ENCODE data around the gene FAM72B. TPM values are rescaled to one million over a fixed set of nuclear protein-coding genes. Genes with fewer than 3 reads are reported as not detected.
"Not testable (repeated sequence)": the region's sequence is repeated elsewhere in the genome, so short reads cannot be mapped to it uniquely, and the experiment has no call there.

The FAM72B gene
- total and polyA plus RNA-seq, 2 experiments from 2014 or later = 16.0 to 22.8 TPM

- not testable (repeated sequence) for H3K9me2 ChIP-seq (ENCODE audit: insufficient read depth); H3K4me2 ChIP-seq; H3K36me3 ChIP-seq (ENCODE audit: insufficient read depth); H3K4me3 Mint-ChIP-seq; DNase-seq (ENCODE audit: low spot score); H3K27ac ChIP-seq (ENCODE audit: low read depth); H3K4me1 Mint-ChIP-seq; H3K4me1 ChIP-seq (ENCODE audit: insufficient read depth); H3K36me3 Mint-ChIP-seq (ENCODE audit: low read depth); H2AFZ ChIP-seq; H4K20me1 ChIP-seq (replicated peaks; ENCODE audit: insufficient read depth); H3K27me3 Mint-ChIP-seq (ENCODE audit: insufficient read depth, low read depth, poor library complexity); ATAC-seq; H3K4me3 ChIP-seq; H3K79me2 ChIP-seq (replicated peaks; ENCODE audit: insufficient read depth); H3K27me3 ChIP-seq (ENCODE audit: insufficient read depth); H3F3A ChIP-seq (replicated peaks; ENCODE audit: low read depth); H3K27ac Mint-ChIP-seq; H3K9me3 Mint-ChIP-seq
Observed at GRCh38 chr1:121167225-121167738, 16.9 kb downstream of the FAM72B start.

- H3K36me3 ChIP-seq (ENCODE audit: insufficient read depth); H3K9me2 ChIP-seq (ENCODE audit: insufficient read depth); H3K27me3 ChIP-seq (ENCODE audit: insufficient read depth); H3K4me3 ChIP-seq; H3K27me3 Mint-ChIP-seq (ENCODE audit: insufficient read depth, low read depth, poor library complexity); H2AFZ ChIP-seq; H3K36me3 Mint-ChIP-seq (ENCODE audit: low read depth); H3K79me2 ChIP-seq (replicated peaks; ENCODE audit: insufficient read depth); H3K4me1 ChIP-seq (ENCODE audit: insufficient read depth); DNase-seq (ENCODE audit: low spot score); H3K4me2 ChIP-seq; H3K4me3 Mint-ChIP-seq; ATAC-seq; H3K4me1 Mint-ChIP-seq; H3F3A ChIP-seq (replicated peaks; ENCODE audit: low read depth); H3K27ac ChIP-seq (ENCODE audit: low read depth); H3K9me3 Mint-ChIP-seq; H3K27ac Mint-ChIP-seq; H4K20me1 ChIP-seq (replicated peaks; ENCODE audit: insufficient read depth): not testable (repeated sequence)
Observed at GRCh38 chr1:121165296-121165695, 18.8 kb downstream of the FAM72B start.

- H3K4me3 Mint-ChIP-seq; H3K36me3 Mint-ChIP-seq (ENCODE audit: low read depth); H3K4me1 Mint-ChIP-seq; H3K79me2 ChIP-seq (replicated peaks; ENCODE audit: insufficient read depth); ATAC-seq; H3K27ac ChIP-seq (ENCODE audit: low read depth); H4K20me1 ChIP-seq (replicated peaks; ENCODE audit: insufficient read depth); H3K9me3 Mint-ChIP-seq; H3K27me3 ChIP-seq (ENCODE audit: insufficient read depth); H3K4me1 ChIP-seq (ENCODE audit: insufficient read depth); DNase-seq (ENCODE audit: low spot score); H3K36me3 ChIP-seq (ENCODE audit: insufficient read depth); H3K4me3 ChIP-seq; H2AFZ ChIP-seq; H3F3A ChIP-seq (replicated peaks; ENCODE audit: low read depth); H3K4me2 ChIP-seq; H3K27me3 Mint-ChIP-seq (ENCODE audit: insufficient read depth, low read depth, poor library complexity); H3K27ac Mint-ChIP-seq; H3K9me2 ChIP-seq (ENCODE audit: insufficient read depth): not testable (repeated sequence)
Observed at GRCh38 chr1:121163850-121164757, 20.0 kb downstream of the FAM72B start.

- H3K4me1 ChIP-seq (ENCODE audit: insufficient read depth); H3K4me3 ChIP-seq; H3K27ac ChIP-seq (ENCODE audit: low read depth); DNase-seq (ENCODE audit: low spot score); H3K4me3 Mint-ChIP-seq; H3K36me3 ChIP-seq (ENCODE audit: insufficient read depth); H3K9me3 Mint-ChIP-seq; H3K4me2 ChIP-seq; H3K27me3 Mint-ChIP-seq (ENCODE audit: insufficient read depth, low read depth, poor library complexity); H3K79me2 ChIP-seq (replicated peaks; ENCODE audit: insufficient read depth); H4K20me1 ChIP-seq (replicated peaks; ENCODE audit: insufficient read depth); H2AFZ ChIP-seq; H3F3A ChIP-seq (replicated peaks; ENCODE audit: low read depth); H3K27me3 ChIP-seq (ENCODE audit: insufficient read depth); H3K4me1 Mint-ChIP-seq; ATAC-seq; H3K27ac Mint-ChIP-seq; H3K36me3 Mint-ChIP-seq (ENCODE audit: low read depth); H3K9me2 ChIP-seq (ENCODE audit: insufficient read depth): not testable (repeated sequence)
Observed at GRCh38 chr1:121161199-121161901, 22.8 kb downstream of the FAM72B start.

GRCh38 chr1:121160118-121160517 is 24.0 kb downstream of the FAM72B start:
- H3K9me2 ChIP-seq (ENCODE audit: insufficient read depth); H3K27ac Mint-ChIP-seq; H3K4me1 ChIP-seq (ENCODE audit: insufficient read depth); H3K4me3 Mint-ChIP-seq; H3F3A ChIP-seq (replicated peaks; ENCODE audit: low read depth); H3K36me3 Mint-ChIP-seq (ENCODE audit: low read depth); H2AFZ ChIP-seq; DNase-seq (ENCODE audit: low spot score); H4K20me1 ChIP-seq (replicated peaks; ENCODE audit: insufficient read depth); H3K27me3 Mint-ChIP-seq (ENCODE audit: insufficient read depth, low read depth, poor library complexity); H3K27me3 ChIP-seq (ENCODE audit: insufficient read depth); H3K4me2 ChIP-seq; ATAC-seq; H3K9me3 Mint-ChIP-seq; H3K79me2 ChIP-seq (replicated peaks; ENCODE audit: insufficient read depth); H3K36me3 ChIP-seq (ENCODE audit: insufficient read depth); H3K4me3 ChIP-seq; H3K4me1 Mint-ChIP-seq; H3K27ac ChIP-seq (ENCODE audit: low read depth): not testable (repeated sequence)

- not testable (repeated sequence) for H3K4me1 ChIP-seq (ENCODE audit: insufficient read depth); H4K20me1 ChIP-seq (replicated peaks; ENCODE audit: insufficient read depth); H3K9me2 ChIP-seq (ENCODE audit: insufficient read depth); ATAC-seq; H3K4me1 Mint-ChIP-seq; H3K4me2 ChIP-seq; H3K79me2 ChIP-seq (replicated peaks; ENCODE audit: insufficient read depth); H3K27me3 Mint-ChIP-seq (ENCODE audit: insufficient read depth, low read depth, poor library complexity); H3K4me3 Mint-ChIP-seq; H2AFZ ChIP-seq; H3K36me3 Mint-ChIP-seq (ENCODE audit: low read depth); DNase-seq (ENCODE audit: low spot score); H3F3A ChIP-seq (replicated peaks; ENCODE audit: low read depth); H3K27ac Mint-ChIP-seq; H3K9me3 Mint-ChIP-seq; H3K36me3 ChIP-seq (ENCODE audit: insufficient read depth); H3K27me3 ChIP-seq (ENCODE audit: insufficient read depth); H3K4me3 ChIP-seq; H3K27ac ChIP-seq (ENCODE audit: low read depth)
Observed at GRCh38 chr1:121157609-121158008, 26.5 kb downstream of the FAM72B start.

Data from GM23338 (cell line).